Myometrial cell (primary cell): ENCODE measurements around the gene GUCY2C. TPM values are rescaled to one million over a fixed set of nuclear protein-coding genes. Genes with fewer than 3 reads are reported as not detected.

Experiments
- total RNA-seq: library from RNA; depleted of rRNA; stranded (reverse); fragments of >200 nt; gene quantifications from 2 replicates; pipeline ENCODE4 v1.2.3, GENCODE V29; 2015

The GUCY2C gene
- not detected in 2 replicates for total RNA-seq

DNA sequence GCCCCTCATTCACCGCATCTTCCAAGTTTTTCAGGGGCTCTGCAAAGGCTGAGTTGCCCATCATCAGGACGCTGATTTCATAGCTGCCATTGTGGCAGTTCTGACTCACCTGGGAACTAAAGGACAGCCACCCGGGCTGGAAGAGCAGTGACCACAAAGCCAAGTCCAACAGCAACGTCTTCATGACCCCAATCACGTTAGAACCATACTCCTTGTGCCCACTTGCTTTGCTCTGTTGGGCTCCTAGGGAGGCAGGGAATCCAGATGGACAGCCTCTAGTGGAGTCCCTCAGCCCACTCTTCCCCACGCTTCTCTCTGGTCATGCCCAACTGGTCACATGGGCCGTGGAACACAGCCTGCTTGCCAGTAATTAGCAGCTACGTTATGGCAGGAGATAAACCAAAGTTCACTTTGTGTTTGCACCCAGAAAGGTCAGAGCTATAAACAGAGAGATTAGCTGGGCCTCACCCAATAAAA is at the start of gene GUCY2C:
Gene GUCY2C (minus strand): TSS at position 335 of the 477 bp plus-strand sequence. CDS start 151 bp downstream, at position 184.

DNA sequence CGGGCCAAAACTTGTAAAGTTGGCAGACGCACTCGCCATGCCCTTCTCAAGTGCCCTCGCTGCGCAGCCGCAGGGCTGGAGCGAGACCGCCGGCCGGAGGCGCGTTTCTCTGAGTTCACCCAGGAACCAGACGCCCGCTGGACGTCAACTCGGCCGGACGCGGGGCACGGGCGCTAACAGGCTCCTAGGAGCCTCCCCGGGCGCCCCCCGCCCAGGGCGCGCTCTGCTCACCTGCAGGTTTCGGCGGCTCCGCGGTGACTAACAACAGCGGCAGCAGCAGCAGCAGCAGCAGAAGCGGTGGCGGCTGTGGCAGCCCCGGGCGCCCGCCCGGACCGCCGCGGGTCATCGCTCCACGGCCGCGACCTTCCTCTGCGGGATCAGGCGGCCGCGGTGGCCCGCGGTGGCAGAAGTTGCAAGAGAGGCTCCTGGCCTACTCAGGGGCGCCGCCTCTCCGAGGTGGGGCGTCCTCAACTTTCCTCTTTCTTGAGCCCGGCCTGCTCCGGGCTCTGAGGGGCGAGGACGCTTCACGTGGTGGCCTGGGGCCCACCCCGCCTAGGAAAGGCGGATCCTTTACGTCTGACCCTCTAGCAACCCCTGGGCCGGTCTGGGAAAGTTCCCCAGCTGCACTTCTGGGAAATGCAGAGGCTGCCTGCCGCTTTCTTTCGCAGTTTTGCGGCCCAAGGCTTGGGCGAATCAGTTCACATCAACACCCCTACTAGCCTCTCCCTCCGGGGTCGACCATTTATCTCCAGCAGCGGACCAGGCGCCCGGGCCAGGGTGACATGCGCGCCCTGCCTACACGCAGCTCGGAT is 128.8 kb downstream of the GUCY2C start, which contains the start of gene PLBD1:
Gene PLBD1 (minus strand): TSS at position 533 of the 812 bp plus-strand sequence. CDS start 187 bp downstream, at position 346.

Other genes with a start within 250 kb of the GUCY2C start
- 5.2 and 7.4 TPM in 2 replicates for gene PLBD1, start 128.7 kb downstream of the GUCY2C start, total RNA-seq
- gene WBP11, start 106.9 kb upstream of the GUCY2C start, total RNA-seq: 16.1 and 18.4 TPM in 2 replicates
- 1.4 and 1.9 TPM in 2 replicates for gene C12orf60, start 107.1 kb upstream of the GUCY2C start, total RNA-seq
- gene SMCO3, start 117.6 kb upstream of the GUCY2C start, total RNA-seq: not detected in 2 replicates
- gene ART4, start 146.9 kb upstream of the GUCY2C start, total RNA-seq: not detected in 2 replicates
- 11.2 and 12.8 TPM in 2 replicates for gene MGP, start 189.3 kb upstream of the GUCY2C start, total RNA-seq
- gene ERP27, start 241.9 kb upstream of the GUCY2C start, total RNA-seq: not detected in 2 replicates